SKM-1 (cell line): ENCODE results near the gene FKBP10.

Source experiments
- DNase-seq: peaks from one replicate; lab custom pipeline; 2025; ENCODE audit not compliant: unreplicated experiment; lab: John Stamatoyannopoulos, UW

The FKBP10 gene

DNA sequence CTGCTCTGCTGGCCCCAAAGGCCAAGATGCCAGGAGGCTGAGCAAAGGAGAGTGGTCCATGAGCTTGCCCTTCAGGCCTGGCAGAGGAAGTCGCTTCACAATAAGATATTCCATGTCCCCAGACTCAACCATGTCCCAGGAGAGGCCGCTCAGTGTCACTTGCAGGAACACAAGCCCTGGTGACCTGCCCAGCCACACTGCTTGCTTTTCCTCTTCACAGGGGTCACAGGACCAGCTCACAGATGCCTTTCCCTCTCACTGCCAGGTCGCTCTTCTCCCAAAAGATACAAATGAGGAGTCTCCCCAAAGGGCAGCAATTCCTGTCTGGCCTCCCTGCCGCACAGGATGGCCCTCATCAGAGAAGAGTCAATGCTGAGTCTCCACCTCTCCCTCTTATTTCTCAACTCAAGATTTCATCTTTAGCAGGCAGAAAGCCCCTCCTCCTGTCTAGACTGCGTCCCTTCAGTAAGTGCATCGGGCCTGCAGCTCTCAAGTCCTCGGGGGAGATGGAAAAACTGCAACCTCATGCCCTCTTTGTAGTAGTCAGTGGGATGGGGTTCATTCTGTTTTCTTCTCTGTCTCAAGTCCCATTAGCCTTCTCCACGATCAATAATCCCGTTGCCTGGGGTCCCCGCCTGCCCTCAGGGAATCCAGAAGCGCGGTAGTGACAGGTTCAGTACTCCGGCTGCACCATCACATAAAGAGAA is 31.2 kb upstream of the FKBP10 start:
- no peak for DNase-seq

DNA sequence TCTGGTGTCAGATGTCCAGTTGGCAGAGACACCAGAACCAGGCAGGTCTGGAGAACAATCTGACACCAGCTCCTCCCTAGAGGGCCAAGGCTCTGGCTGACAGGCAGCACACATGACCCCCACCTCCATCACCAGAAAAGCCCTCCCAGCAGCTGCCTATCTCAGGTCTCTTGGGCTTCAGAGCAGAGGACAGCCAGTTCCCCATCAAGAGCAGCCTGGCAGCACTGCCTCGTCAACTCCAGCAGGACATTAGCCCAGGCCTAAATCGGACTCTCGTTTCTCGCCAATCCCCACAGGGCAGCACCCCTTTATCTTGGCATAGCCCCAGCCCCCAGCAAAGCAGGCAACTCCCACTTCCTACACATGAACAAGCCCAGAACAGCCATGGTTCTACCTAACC is 30.7 kb upstream of the FKBP10 start:
- no peak for DNase-seq

DNA sequence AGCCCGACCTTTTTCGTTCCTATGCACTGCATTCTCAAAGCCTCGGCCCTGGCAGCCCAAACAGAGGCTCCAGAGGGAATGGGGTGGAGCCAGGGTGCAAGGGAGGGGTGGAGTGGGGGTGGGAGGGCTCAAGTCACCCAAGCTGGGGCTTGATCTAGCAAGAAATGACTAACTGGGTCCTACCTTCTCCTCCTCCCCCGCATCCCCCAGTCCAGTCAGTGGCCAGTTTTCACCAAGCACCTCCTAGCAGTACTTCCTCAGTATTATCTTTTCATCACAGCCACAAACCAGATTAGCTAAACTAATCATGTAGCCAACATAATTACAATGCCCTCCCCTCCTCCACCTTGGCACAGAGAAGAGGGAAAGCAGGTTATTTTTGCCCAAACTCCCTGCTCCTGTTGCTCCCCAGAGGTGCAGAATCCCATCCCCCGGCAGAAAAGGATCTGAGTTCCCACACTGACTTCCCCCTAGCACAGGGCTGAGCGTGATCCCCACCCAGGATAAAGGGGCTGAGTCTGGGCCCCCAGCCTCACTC is 28.5 kb upstream of the FKBP10 start:
- no peak for DNase-seq

DNA sequence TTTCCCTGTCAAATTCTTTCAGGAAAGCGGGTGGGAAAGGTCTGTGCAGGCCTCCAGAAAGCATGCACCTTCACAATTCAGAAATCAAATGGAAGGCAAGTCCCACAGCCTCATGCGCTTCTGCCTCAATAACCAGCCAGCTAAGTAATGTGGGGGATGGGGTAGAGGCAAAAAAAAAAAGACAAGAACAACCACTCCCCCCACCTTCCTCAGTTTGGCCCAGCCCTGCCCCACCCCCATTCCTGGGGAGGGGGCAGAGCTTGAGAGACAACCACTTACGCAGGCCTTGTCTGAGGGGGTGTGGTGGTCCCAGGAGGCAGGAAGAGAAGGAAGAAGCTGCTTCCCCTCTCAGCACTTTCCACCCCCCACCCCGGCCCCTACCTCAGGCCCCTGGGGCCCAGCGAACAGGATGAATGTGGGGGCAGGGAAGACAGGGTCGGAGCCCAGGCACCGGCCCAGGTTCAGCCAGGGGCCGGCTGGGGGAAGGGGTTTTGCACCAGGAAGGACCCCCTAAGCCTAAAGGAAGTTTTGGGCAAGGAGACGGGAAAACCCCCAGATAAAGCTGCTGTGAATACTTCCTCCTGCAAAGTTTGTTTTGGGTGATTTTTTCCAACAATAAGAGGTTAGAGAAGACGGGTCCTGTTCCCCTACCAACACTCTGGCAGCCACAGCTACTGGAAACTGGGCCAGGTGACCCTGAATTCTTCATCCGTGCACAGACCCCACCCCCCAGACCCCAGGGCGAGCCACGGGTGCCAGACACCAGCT is 27.5 kb upstream of the FKBP10 start:
- no peak for DNase-seq

DNA sequence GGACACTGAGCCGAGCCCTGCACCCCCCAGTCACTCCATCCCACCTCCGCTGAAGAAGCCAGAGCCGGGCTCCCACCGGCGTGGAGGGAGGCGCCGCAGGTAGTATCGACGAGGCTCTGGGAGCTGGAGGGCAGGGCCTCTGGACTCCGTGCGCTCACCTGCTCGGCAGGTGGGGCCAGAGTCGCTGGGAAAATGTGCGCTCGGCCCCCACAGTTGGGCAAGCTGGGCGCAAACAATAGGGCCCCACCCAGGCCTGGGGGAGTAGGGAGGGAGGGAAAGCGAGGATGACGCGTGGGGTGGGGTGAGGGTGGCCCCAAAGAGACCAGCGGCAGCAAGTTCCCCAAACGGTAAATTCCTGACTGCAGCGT is 27.0 kb upstream of the FKBP10 start:
- DNase-seq = no peak

DNA sequence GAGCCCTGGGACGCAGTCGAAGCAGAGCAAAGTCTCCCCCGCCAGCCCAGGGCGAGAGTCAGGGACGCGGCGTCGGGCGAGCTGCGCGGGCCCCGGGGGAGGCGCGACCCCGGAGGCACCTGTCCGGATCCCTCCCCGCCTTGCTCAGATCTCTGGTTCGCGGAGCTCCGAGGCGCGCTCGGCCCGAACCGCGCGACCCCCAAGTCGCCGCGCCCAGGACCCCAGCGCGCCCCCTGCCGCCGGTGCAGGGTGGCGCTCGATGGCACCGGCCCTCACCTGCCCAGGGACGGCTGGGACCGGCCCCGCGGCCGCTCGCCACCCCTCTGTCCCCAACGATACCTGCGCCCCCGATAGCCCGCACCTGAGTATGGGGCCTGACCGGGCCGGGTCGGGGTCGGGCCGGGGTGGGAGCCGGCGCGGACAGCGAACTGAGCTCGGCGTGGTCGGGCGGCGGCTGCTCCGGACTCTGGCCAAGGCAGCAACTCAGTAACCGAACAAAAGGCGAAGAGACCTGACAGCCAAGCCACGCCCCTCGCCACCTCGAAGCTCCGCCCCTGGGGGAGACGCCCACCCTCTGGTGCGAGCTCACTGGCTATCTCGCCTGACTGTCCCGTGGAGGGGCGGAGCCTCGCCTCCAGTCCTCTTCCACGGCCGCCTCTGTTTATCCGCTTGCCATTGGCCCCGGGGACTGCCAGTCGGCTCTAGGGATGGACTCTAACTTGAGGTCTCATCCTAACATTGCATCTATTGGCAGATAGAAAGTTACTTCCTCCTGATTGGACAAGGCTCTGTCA is 26.4 kb upstream of the FKBP10 start, which contains the start of gene JUP:
TSS of gene JUP (minus strand) at position 485 of the 794 bp plus-strand sequence. CDS start 14,857 bp downstream, outside the sequence.
- peak; percentile 85 for DNase-seq

DNA sequence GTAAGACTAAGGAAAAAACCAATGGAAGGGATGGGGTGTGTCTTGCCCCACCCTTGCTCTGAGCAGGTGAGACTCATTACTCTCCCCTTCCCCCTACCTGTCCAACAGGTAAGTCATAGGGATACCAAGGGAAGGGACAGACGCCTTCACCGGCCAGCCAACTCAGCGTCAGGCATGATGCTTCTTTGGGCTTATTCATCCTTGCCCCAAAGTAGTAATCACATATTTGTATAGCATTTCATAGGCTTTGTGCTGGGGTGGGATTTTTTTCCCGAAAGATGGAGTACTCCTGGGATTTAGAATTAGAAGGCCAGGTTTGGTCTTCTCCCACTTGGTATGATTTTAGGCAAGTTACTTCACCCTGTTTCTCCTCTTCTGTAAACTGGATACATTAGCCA is 25.8 kb upstream of the FKBP10 start:
- no peak for DNase-seq

DNA sequence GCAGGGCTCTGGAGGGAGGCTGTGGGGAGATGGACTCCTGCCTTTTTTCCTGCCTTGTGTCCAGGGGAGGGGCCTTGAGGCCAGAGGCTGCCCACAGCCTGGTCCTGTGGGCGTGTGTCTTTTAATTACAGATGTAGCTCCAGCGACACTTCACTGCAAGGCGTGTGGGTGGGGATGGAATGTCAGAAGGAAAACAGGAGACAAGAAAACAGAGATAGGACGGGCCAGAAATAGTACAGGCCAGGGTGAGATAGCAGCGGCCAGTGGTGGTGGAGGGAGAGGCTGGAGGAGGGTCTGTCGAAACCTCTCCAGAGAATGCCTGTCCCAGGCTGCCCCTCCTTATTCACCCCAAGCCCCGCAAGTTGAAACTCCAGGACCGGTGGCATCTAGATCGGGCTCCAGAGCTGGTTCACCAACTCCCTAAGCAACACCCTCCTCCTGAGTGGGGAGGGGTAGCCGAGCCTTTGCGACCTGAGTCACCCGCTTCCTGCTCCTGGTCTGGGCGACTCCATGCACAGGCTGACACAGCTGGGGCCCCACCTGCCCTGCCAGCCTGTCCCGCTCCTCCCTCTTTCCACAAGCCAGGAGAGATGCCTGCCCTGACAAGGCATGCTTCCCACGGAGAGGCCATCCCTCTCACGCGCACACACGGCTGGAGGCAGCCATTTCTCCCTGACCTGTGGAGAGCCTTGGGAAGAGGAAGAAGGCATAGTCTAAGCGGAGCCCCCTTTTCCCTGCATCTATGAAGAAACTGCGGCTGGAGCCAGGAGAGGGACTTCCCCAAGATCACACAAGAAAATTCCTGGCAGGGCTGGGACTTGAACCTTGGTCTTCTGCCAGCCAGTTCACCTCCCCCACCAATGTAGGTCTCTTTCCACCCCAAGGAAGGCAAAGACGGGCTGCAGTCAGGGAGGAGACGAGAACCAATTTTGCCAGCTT is 19.7 kb upstream of the FKBP10 start:
- DNase-seq = no peak

DNA sequence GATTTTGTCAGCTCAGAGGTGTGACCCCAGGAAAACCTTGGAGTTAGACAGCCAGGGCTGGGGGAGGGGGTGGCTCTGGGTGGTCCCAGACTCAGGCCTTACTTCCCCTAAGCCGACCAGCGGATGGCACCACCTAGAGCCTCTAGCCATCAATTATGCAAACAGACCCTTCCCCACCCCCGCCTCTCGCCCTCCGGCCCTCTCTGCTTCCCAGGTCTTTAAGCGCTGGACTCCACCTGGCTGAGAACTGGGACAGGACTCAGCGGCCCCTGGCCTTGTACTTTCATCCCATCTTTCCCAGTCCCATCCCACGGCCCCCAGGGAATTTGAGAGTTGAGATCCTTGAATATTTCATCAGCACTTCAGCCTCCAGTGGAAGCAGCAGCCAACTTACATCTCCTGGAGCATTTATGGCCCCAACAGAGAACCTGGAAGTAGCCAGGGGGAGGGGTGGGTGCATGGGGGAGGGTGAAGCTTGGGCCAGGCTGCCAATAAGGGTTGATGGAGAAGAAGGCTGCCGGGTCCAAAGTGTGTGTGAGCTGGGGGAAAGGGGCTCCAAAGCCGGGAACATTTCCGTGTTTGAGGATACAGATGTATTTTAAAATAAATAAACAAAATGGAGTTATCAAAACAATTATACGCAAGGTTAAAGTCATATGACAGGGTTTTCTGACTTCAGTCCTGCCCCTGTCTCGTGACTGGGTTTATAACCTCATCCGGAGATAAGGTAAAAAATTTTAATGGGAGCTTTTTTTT is 18.8 kb upstream of the FKBP10 start:
- no peak for DNase-seq

DNA sequence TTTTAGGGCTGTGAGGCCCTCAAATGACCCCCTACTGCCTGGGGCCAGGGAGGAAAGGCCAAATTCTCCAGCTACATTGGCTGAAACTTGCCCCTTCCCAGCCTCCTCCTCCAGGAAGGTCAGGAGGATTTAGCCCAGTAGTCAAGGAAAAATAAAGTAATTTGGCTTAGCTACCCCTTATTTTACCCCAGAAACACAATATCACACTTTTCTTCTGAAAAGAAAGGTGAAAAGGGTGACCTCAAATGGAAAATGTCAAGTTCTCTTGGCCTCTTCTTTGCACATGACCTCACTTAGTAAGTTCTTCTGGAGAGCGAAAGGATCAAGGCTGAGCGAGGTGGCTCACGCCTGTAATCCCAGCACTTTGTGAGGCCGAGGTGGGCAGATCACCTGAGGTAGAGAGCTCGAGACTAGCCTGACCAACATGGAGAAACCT is 18.2 kb upstream of the FKBP10 start:
- no peak for DNase-seq

DNA sequence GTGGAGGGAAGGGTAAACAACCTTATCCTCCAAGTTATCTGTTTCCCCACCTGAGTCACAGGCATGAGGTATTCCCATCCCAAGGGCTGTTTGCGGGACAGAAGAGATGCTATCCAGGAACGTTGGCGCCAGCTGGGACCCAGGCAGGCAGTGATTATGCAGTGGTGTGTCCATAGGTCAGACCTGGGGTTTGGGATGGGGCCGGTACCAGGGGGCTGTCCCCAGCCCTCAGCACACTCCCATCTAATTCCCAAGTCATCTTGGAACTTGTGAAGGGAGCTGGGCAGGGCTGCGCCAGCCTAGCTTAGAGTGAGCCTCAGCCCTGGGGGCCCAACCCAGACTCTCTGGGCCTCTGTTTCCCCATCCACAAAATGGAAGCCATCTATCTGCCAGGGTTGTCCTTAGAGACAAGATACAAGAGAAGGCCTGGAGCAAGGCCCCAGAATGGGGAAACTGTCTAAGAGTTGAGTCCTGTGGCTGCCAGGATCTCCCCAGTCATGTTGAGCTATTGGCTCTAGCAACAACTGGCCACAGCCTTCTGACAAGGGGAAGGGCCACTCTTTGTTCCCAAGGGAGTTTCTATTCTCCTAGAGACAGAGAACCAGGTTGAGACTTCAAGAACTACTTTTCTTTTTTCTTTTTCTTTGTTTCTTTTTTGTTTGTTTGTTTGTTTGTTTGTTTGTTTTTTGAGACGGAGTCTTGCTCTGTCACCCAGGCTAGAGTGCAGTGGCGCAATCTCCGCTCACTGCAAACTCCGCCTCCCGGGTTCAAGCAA is 16.5 kb upstream of the FKBP10 start:
- DNase-seq = no peak

DNA sequence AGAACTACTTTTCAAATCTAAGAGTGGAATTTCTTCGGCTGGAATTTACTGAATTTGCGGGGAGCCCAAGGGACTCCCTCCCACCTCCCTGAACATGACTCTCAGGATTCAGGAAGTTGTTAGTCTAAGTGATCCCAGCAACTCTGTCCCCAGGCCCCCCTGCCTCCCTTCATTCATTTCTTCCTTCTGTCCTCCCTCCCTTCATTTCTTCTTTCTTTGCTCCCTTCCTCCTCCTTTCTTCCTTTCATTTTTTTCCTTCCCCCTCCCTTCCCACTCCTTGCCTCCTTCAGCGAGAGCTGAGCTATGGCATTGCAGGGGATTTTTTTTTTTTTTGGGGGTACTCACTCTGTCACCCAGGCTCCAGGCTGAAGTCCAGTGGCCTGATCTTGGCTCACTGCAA is 15.4 kb upstream of the FKBP10 start:
- no peak for DNase-seq

DNA sequence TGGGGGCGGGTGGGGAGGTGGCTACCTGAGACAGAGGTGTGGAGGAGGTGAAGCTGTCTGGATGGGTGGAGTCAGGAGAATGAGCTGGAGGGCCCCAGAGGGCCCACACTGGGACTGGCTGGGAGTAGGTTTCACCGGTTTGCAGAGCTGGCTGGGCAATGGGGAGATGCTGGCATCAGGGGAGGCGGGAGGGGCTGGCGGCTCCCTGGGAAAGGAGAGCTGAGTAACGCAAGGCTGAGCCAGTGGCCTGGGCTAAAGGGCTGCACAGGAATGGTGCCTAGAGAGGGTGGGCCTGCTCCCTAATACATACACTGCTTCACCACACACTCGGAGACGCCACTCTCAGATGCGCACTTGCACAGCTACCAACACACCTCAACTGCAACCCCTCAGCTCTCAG is 13.4 kb upstream of the FKBP10 start:
- no peak for DNase-seq

DNA sequence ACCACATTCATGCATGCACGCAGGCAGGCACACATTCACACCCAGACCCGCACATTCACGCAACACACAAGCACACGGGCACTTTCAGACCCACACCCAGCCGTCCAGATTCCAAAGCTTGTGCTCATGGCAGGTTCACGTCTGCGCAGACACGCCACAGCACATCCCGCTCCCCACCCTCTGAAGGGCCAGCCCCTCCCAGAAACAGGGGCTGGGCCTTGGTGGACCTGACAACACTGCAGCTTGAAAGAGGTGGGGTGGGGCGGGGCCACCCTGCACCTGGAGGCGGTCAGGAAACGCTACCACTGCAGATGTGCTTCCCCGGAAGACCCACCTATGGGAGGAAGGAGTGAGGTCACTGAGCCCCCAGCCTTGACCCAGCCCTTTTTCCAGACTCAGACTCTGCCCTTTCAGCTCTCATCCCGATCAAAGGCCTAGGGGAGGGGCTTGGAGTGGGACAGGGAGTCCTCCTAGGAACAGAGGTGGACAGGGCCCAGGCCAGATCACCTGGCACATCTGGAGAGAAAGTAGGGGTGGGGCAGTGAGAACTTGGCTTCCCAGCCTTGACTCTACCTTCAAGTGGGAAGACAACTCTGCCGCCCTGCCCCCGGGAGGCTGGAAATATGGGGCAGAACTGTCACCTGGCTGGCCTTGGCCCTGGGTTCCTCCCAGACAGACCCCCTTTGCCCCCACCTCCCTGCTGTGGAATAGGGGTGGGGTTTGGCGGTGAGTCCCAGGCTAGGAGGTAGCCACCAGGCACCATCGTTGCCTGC is 12.0 kb upstream of the FKBP10 start:
- no peak for DNase-seq

DNA sequence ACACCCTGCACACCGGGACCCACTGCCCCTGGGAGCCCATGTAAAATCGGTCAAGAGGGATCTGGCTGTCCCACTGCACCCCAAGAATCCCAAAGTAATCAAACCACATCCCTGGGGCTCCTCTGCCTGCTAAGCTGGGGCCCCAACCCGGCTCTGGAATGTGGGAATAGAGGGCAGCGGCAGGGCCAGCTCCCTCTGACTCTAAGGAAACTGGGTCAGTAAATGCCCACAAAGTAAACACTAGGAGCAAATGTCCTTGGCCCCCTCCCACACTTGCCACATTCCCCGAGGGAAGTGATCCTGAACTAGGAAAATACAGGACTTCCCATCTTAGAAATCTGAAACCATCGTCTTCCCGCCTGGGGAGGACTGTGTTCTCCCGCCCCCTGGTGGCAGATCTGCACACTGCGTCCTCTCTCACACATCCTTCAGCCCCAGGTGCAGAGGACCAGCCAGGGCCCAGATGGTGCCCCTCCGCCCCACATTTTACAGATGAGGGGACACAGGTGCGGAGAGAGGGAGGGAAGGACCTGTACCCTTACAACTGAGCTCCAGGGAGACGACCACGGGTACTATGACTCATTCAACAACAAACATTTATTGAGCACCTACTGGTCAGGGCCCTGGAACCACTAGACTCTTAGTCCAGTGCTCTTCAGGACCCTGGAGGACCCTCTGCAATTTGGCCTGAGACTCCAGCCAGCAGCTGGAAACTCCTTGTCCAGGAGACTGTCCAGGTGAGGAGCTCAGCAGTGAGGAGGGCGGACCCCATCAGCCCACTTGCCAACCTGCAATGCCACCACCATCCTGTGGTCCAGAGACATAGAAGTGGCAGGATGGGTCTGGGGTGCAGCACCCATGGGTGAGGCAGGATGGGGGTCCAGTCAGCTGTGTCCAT is 11.2 kb upstream of the FKBP10 start:
- peak; percentile 48 for DNase-seq

DNA sequence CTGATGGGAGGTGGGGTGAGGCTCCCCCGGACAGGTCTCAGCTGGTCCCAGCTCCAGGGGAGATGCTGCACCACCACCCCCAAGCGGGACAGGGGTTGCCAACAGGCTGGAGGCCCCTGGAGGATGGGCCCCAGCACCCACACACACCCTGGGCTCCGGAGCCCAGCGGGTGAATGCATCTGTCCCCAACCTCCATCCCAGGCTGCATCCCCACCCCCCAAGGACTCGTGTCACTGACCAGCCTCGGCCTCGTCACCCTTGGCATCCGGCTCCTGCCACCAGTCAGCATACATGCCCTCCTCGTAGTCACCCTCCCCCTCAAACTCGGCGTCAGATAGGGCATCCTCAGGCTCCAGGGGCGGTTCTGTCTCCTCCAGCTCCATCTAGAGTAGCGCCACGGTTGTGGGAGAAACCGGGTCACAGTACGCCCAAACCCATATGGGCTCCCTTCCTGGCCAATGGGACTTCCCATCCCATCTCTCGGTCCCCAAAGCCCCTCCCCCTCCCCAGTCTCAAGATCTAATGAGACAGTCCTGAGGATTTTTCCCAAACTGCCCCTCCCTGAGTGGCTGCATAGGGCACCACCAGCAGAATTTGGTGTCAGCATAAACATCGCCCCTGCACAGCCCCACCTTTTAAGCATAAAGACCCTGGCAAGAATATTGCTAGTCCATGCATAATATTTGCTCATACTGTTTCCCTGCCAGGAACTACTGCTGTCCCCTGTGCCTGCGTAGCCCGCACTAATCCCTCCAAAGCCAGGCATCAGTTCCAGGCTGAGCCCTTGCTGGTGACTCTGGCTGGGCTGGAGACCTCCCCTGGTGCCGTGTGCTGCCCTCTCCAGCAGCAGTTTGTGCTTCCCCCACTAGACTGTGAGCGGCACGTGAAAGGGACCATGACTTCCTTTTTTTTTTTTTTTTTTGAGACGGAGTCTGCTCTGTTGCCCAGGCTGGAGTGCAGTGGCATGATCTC is 9.5 kb upstream of the FKBP10 start:
- no peak for DNase-seq
